Muscle of leg (tissue), 11 donors: ENCODE measurements around the gene C1orf122. TPM values are rescaled to one million over a fixed set of nuclear protein-coding genes. Genes with fewer than 3 reads are reported as not detected.

ENCODE experiments used
- DNase-seq: peaks from one replicate; pipeline ENCODE4 v3.0.0; 2013
- H3K27ac ChIP-seq: one replicate; pipeline ENCODE4 v1.5.1; 2013; ENCODE audit warnings: mild to moderate bottlenecking, low read length, control low read depth
- H3K27me3 ChIP-seq: one replicate; pipeline ENCODE4 v1.6.1; 2013; ENCODE audit warnings: low read length; ENCODE audit not compliant: control insufficient read depth, insufficient read depth
- H3K36me3 ChIP-seq: one replicate; pipeline ENCODE4 v1.6.1; 2013; ENCODE audit warnings: low read length; ENCODE audit not compliant: control insufficient read depth, insufficient read depth
- H3K4me1 ChIP-seq: one replicate; pipeline ENCODE4 v1.6.1; 2013; ENCODE audit warnings: low read length; ENCODE audit not compliant: control insufficient read depth, insufficient read depth
- H3K4me3 ChIP-seq: one replicate; pipeline ENCODE4 v1.5.1; 2013; ENCODE audit warnings: low read length, control low read depth
- H3K9me3 ChIP-seq: replicated peaks from 2 replicates; pipeline ENCODE4 v1.6.1; 2013; ENCODE audit warnings: low read depth, low read length; ENCODE audit not compliant: control insufficient read depth
- WGBS: methylation state at CpG from one replicate; pipeline ENCODE4 v1.1.5; 2013; ENCODE audit warnings: missing lambda C conversion rate; ENCODE audit not compliant: insufficient coverage; 5-methylcytosine and 5-hydroxymethylcytosine counted together
- polyA plus RNA-seq, 8 donors: library from polyadenylated mRNA; unstranded; fragments of 120-200 nt; gene quantifications; one replicate each; pipeline versions ENCODE4 v1.2.1 to v1.2.3, GENCODE V29; 2013; ENCODE audit warnings: inconsistent platforms in 1 of 8, low replicate concordance in 1 of 8; ENCODE audit not compliant: insufficient read length in 8 of 8, insufficient read depth in 1 of 8
- total RNA-seq: library from RNA; stranded (reverse); fragments of 120-200 nt; gene quantifications from one replicate; pipeline ENCODE4 v1.2.4, GENCODE V29; 2013

C1orf122 gene
- total and polyA plus RNA-seq, 9 donors = 35.9 to 50.9 (median 46.0) TPM

DNA sequence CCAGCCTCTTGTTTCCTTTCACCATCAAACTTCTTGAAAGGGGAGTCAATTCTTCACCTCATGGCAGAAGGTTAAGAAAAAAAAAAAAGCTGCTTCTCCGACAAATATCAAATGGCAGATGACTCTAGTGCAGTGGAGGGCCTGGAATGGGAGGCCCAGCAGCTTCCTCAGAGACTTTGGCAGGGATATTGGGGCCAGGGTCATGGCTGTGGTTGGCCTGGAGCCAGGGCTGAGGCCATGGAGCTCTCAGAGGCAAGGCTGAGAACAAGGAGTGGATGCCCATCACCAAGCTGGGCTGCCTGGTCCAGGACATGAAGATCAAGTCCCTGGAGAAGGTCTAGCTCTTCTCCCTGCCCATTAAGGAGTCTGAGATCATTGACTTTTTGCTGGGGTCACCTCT, 33.1 kb downstream of the C1orf122 start:
- Histone ChIP-seq H3K9me3 (no peaks in the 10 kb centered on the region), H3K36me3 (peaks cover 33% of the 10 kb centered on the region), H3K27me3 (no peaks in the 10 kb centered on the region), H3K27ac (no peak overlapping the region), H3K4me3 (no peak overlapping the region), H3K4me1 (no peaks in the 10 kb centered on the region)
- WGBS = no CpG with 5 or more reads among the region's 1 CpG
- no peak for DNase-seq

DNA sequence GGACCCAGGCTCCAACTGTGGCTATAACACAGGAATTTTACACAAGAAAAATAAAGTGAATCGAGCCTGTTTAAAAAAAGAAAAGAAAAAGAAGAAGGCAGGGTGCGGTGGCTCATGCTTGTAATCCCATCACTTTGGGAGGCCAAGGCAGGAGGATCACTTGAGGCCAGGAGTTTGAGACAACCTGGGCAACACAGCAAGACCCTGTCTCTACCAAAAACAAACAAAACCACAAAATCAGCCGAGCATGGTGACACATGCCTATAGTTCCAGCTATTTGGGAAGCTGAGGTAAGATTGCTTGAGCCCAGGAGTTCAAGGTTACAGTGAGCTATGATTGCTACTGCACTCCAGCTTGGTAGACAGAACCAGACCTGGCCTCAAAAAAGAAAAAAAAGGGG, 34.1 kb downstream of the C1orf122 start:
- H3K27ac ChIP-seq = no peak overlapping the region
- H3K4me3 ChIP-seq = no peak overlapping the region
- no peaks in the 10 kb centered on the region for H3K4me1 ChIP-seq
- DNase-seq = no peak
- H3K27me3 ChIP-seq = no peaks in the 10 kb centered on the region
- WGBS = 80% methylated on average over 1 of the region's 3 CpGs
- H3K9me3 ChIP-seq = no peaks in the 10 kb centered on the region
- H3K36me3 ChIP-seq = peaks cover 30% of the 10 kb centered on the region

DNA sequence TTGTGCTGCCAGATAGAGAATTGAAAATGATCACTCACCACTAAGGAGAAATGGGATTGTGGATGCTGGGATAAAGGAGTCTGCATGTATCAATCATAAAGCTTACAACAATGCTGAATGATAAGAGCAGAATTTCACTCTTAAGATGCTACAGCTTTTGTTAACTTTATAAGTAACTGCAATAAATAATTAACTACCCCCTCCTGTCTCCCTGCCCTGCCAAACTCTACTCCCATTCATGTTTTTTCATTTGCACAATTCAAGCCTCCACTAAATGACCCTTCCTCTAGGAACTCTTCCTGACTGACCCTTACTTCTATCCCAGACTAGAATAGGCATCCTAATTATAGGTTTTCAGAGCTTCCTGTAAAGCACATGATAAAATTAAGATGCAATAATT, 36.9 kb downstream of the C1orf122 start:
- peaks cover 9% of the 10 kb centered on the region for H3K36me3 ChIP-seq
- no peak overlapping the region for H3K4me3 ChIP-seq
- no peak overlapping the region for H3K27ac ChIP-seq
- H3K9me3 ChIP-seq = no peaks in the 10 kb centered on the region
- DNase-seq = no peak
- H3K27me3 ChIP-seq = no peaks in the 10 kb centered on the region
- no peaks in the 10 kb centered on the region for H3K4me1 ChIP-seq

DNA sequence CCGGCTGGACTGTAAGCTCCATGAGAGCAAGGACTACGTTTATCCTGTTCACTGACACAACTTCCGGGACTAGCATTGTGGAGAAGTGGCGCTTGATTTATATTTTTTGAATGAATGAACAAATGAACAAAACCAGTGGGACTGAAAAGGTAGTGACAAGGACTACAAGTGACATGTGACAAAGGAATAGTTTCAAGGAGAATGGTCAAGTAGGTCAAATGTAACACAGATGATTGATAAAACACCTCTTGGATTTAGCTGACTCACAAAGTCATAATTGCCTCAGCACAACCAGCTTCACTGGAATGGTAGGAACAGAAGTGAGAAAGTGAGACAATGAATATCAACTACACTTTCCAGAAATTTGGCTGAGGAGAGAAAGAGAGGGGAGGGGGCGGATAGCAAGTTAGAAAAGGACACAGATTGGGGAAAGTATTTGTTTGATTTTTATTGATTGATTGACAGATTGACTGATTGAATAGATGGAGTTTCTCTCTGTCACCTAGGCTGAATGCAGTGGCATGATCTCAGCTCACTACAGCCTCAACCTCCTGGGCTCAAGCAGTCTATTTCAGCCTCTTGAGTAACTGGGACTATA, 37.6 kb downstream of the C1orf122 start:
- H3K4me1 ChIP-seq = no peaks in the 10 kb centered on the region
- no peak overlapping the region for H3K27ac ChIP-seq
- no peak overlapping the region for H3K4me3 ChIP-seq

DNA sequence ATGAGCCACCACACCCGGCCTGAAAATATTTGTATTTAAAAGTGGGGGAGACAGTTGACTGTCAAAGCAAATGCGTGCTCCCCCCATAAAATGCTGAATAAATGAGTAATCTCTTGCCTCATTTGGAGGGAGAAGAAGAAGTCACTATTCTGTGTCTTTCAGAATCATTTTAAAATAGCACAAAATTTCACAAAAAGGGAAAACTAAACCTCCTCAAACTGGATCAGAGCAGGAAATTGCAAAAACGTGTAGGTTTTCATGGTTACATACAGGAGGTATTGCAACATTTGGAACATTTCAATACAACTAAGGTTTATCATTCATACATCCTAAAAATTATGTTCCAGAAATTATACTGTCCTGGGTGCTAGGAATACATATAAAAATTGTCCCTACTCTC, 38.2 kb downstream of the C1orf122 start:
- Histone ChIP-seq H3K4me1 (no peaks in the 10 kb centered on the region), H3K27me3 (no peaks in the 10 kb centered on the region), H3K9me3 (no peaks in the 10 kb centered on the region), H3K27ac (no peak overlapping the region), H3K36me3 (peaks cover 3% of the 10 kb centered on the region), H3K4me3 (no peak overlapping the region)
- no CpG with 5 or more reads among the region's 3 CpGs for WGBS
- DNase-seq = no peak

More for the DNA sequence above, 37.6 kb downstream of the C1orf122 start:
- DNase-seq = no peak
- Histone ChIP-seq H3K36me3 (peaks cover 3% of the 10 kb centered on the region), H3K9me3 (no peaks in the 10 kb centered on the region), H3K27me3 (no peaks in the 10 kb centered on the region)
- WGBS = 93% methylated on average over 3 of the region's 5 CpGs

DNA sequence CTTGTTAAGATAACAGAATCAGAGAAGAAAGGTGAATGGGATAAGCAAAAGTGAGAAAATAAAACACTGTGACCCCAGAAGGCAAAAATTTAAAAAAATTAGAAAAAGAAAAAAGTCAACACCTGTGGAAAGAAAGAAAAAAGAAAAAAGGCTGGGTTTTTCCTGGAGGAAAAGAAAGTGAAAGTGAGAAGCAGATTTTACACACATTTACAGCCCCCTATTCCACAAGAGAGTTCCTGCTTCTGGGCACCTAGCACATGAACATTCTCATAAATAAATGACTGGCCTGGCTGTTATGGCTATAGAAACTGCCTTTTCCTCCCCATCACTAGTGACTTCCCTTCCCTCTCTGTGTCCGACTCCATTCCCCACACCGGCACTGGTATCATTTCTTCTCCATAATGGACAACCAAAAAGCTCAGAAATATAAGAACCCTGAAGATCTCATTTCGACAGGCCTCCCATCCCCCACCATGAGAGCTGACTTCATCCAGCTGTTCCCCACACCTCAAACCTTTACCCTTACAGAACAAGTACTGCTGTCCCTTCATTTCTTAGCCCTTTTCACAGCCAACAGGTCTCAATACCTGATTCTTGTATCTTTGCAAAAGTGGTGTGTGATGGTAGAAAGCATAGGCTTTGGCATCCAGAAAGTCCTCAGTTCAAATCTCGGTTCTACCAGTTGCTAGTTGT, 39.2 kb downstream of the C1orf122 start:
- Histone ChIP-seq H3K9me3 (no peaks in the 10 kb centered on the region), H3K4me1 (no peaks in the 10 kb centered on the region), H3K4me3 (no peak overlapping the region), H3K27me3 (no peaks in the 10 kb centered on the region), H3K27ac (no peak overlapping the region), H3K36me3 (peaks cover 3% of the 10 kb centered on the region)
- no peak for DNase-seq
- 89% methylated on average over 3 of the region's 4 CpGs for WGBS

DNA sequence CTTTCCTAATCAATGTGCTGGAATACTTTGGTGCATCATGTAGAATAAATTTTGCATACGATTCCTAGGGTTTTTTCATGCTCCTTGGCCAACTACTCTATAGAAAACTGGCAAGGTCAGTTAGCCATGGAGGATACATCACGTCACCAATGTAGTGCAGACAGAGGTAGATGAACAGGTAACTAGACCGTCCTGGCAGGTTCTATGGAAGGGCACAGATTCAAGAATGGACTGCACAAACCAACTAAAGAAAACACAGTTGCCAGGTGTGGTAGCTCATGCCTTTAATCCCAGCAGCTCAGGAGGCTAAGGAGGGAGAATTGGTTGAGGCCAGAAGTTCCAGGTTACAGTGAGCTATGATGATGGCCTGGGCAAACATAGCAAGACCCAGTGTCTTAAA, 41.9 kb downstream of the C1orf122 start:
- Histone ChIP-seq H3K36me3 (peaks cover 7% of the 10 kb centered on the region), H3K9me3 (no peaks in the 10 kb centered on the region), H3K4me3 (no peak overlapping the region), H3K27ac (no peak overlapping the region), H3K4me1 (no peaks in the 10 kb centered on the region), H3K27me3 (no peaks in the 10 kb centered on the region)
- no CpG with 5 or more reads among the region's 3 CpGs for WGBS
- DNase-seq = no peak

DNA sequence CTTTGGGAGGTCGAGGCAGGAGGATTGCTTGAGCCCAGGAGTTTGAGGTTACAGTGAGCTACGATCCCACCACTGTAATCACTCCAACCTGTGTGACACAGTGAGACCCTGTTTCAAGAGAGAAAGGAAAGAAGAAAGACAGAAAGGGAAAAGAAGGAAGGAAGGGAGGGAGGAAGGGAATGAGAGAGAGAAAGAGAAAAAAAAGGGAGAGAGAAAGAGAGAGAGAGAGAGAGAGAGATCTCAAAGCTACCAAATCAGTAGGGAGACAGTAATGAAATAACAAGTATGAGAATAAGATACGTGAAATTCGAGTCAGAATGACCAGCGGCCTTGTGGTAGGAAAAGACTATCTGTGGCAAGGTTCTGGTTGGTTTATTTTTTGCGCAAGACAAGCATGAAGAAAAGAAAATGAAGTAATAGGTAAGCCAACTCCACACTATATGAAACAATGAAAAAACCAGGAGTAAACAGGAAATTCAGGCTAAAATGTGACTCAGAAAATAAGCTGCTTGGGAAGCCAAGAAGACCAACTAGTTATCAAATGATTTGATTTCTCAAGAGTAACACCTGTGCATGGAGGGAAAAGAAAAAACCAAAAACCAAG, 42.9 kb downstream of the C1orf122 start:
- DNase-seq = no peak
- Histone ChIP-seq H3K27me3 (no peaks in the 10 kb centered on the region), H3K4me3 (no peak overlapping the region), H3K27ac (no peak overlapping the region), H3K9me3 (no peaks in the 10 kb centered on the region), H3K4me1 (no peaks in the 10 kb centered on the region), H3K36me3 (peaks cover 14% of the 10 kb centered on the region)
- 100% methylated on average over 1 of the region's 6 CpGs for WGBS

DNA sequence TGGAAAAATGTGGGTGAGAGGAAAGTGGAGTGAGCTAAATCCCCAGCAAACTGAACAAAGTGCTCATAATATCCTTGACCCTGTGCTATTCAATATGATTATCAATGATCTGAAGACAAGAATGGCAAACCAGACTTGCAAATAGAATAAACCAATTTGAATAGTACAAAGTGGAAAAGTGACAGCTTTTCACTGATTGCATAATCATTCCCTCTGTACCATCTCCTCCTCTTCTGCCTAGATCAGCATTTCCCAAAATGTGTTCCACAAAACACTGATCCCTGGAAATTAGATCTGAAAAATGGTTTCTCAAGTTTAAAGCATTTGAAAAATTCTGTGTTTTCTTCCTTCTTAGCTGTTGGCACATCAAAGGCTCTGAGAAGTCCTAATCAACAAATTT, 43.7 kb downstream of the C1orf122 start:
- H3K36me3 ChIP-seq = peaks cover 15% of the 10 kb centered on the region
- H3K27ac ChIP-seq = peak overlapping the region; percentile 20
- no peak overlapping the region for H3K4me3 ChIP-seq
- H3K27me3 ChIP-seq = no peaks in the 10 kb centered on the region
- no peaks in the 10 kb centered on the region for H3K9me3 ChIP-seq
- DNase-seq = no peak
- H3K4me1 ChIP-seq = no peaks in the 10 kb centered on the region

DNA sequence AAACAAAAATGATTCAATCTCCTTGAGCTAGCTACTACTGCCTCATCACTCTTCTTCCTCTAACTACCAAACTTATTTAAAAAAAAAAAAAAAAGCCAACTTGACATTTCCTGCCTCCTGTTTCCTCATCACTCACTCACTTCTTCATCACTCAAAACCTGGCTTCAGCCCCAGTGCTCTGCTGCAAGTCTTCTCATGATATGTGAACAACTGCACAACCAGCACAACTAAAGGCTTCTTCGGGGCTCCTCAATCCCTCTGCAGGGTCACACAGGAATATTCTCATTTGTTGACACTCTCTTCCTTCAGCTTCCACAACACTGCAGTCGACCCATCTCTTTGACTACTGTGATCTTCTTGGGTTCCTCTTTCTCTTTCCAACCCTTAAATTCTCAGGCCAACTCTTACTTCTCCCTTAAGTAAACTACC, 44.2 kb downstream of the C1orf122 start:
- Histone ChIP-seq H3K4me1 (no peaks in the 10 kb centered on the region), H3K4me3 (no peak overlapping the region), H3K9me3 (no peaks in the 10 kb centered on the region), H3K27ac (no peak overlapping the region), H3K36me3 (peaks cover 15% of the 10 kb centered on the region), H3K27me3 (no peaks in the 10 kb centered on the region)
- 84% methylated on average over 2 of the region's 2 CpGs for WGBS
- no peak for DNase-seq
